HAP-1 (cell line): ENCODE results near the gene FLII.

Source experiments
- DNase-seq, 2 experiments: peaks; one replicate each; pipeline ENCODE4 v3.0.0-alpha.2; 2016 to 2020; ENCODE audit warnings: low spot score in 2 of 2
- H3K27me3 ChIP-seq: fragments of 250-450 bp; sonication (Bioruptor Pico); 2 replicates; pipeline ENCODE4 v1.5.1; 2020; ENCODE audit warnings: low read depth, mild to moderate bottlenecking, moderate library complexity
- H3K36me3 ChIP-seq: fragments of 250-450 bp; sonication (Bioruptor Pico); replicated peaks from 2 replicates; pipeline ENCODE4 v1.5.1; 2020; ENCODE audit warnings: mild to moderate bottlenecking
- H3K4me1 ChIP-seq: fragments of 250-450 bp; sonication (Bioruptor Pico); 2 replicates; pipeline ENCODE4 v1.5.1; 2020; ENCODE audit warnings: mild to moderate bottlenecking
- H3K4me3 ChIP-seq: fragments of 250-450 bp; sonication (Bioruptor Pico); 2 replicates; pipeline ENCODE4 v1.5.1; 2020; ENCODE audit warnings: mild to moderate bottlenecking, moderate library complexity
- H3K9me3 ChIP-seq: fragments of 250-450 bp; sonication (Bioruptor Pico); 2 replicates; pipeline ENCODE4 v1.5.1; 2020; ENCODE audit warnings: mild to moderate bottlenecking, moderate library complexity
- in situ Hi-C: fragments of 300-500 bp; cut with MboI; formaldehyde crosslinking; loops from 3 replicates; pipeline ENCODE4 v1.14.3; 2020; ENCODE audit warnings: low sequenced_read_pairs, inconsistent platforms, mixed read lengths

Gene FLII

DNA sequence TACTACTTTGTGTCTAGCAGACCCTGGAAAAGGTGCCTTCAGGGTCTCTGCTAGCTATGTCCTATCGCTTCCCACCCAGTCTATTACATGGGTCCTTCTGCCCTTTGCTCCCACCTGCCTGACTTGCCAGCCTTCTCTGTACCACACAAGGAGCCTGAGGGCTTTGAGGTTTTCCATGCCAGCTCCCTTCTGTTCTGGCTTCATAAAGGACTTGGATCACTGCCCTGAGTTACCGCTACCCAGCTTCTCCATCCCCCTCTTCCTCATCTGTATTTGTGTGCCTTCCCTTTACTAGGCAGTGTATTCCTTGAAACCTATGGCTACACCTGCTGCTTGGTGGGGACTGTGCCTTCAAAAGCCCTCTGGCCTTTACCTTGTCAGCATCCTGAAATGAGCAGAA lies 52.7 kb downstream of the FLII start:
- no peaks in the 10 kb centered on the region for H3K27me3 ChIP-seq
- no peak overlapping the region for H3K4me3 ChIP-seq
- no peak for DNase-seq
- no peaks in the 10 kb centered on the region for H3K4me1 ChIP-seq
- H3K9me3 ChIP-seq, result no peaks in the 10 kb centered on the region
- in situ Hi-C loops, result no loop called here
- peaks cover 69% of the 10 kb centered on the region for H3K36me3 ChIP-seq

DNA sequence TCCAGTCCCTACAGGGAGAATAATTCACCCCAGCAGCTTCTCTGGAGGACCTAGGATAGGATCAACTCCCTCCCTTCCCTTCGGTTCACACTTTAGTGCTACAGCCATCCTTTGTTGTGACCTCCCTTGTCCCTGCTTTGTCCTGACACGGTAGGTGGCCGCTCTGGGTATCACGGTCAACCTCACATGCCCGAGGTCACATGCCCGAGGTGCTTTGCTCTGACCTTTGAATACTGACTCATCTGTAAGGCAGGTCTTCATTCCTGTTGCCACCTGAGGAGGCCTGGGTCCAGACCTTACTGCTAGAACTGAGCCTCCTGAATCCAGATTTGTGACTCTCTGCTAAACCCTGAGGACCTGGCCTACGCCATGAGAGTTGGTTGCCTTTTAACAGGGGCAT lies 55.2 kb downstream of the FLII start:
- H3K36me3 ChIP-seq, result peaks cover 59% of the 10 kb centered on the region
- H3K9me3 ChIP-seq, result no peaks in the 10 kb centered on the region
- no peaks in the 10 kb centered on the region for H3K27me3 ChIP-seq
- H3K4me3 ChIP-seq, result no peak overlapping the region
- in situ Hi-C loops, result no loop called here
- H3K4me1 ChIP-seq, result no peaks in the 10 kb centered on the region
- no peak for DNase-seq

DNA sequence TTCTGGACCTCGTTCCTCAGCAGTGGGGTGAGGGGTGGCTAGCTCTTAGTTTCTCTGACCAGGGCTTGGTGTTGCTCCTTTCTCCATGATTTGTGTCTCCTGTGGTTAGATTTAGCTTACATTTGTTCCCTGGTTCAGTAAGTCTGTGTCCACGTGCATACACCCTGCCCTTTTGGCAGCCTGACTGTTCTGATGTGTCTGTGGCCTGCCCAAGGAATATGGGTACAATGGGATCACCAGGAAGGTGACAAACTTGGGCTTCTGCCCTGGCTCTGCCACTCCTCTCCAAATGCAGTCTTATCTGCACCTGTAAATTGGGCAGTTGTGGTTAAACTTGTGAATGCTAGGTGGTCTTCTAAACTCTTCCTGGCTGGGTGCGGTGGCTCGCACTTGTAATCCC lies 57.4 kb downstream of the FLII start:
- no peak for DNase-seq
- Histone ChIP-seq H3K36me3 (peaks cover 60% of the 10 kb centered on the region), H3K9me3 (no peaks in the 10 kb centered on the region), H3K4me3 (no peak overlapping the region), H3K27me3 (no peaks in the 10 kb centered on the region), H3K4me1 (no peaks in the 10 kb centered on the region)
- in situ Hi-C loops, result no loop called here

DNA sequence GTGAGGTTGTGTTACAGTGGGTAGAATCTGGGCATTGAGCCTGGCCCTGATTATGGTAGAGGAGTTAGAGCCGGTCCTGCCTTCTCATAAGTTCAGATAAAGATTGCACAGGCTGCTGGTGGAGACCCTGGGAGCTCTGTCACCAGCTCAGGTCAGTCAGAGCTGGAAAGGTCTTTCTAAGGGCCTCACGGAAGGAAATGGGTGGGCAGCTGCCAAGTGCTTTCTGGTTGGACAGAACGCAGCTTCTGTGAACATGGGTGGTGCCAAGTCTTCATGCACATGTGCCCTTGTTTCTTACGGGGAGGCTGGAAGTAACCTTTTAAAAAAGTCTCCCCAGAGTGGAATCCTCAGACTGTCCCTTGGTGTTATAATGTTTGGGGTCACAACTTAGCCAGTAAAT lies 60.0 kb downstream of the FLII start:
- Histone ChIP-seq H3K4me3 (no peak overlapping the region), H3K9me3 (no peaks in the 10 kb centered on the region), H3K36me3 (peaks cover 61% of the 10 kb centered on the region), H3K27me3 (no peaks in the 10 kb centered on the region), H3K4me1 (no peaks in the 10 kb centered on the region)
- DNase-seq, result no peak
- in situ Hi-C loops, result no loop called here

DNA sequence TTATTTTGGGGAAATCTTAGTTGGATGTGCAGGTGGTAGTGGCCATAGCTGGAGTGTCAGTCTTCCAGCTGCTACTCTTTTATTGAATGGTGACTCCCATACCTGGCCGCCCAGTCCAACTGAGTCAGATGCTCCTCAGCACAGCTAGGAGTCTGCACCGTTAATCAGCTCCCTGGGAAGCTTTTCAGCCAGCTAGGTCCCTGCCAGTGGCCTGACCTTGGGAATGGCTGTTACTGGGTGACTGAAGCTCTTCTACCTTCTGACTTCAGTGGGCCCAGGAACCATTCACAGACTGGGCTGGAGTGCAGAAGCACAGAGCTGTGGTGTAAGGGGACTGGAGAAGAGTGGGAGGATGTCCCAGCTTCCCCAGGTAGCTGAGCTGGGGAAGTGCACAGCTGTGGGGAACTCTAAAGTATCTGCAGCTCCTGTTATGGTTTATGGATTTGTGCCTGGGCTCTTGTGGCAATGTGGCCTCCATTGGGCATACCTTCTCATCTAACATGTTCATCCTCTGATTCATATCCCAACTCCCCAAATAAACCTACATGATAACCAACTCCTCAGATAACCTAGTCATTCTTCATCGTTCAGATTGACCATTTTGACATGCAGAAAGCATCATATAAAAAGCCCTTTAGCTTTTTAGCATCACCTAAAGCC lies 60.9 kb downstream of the FLII start:
- H3K27me3 ChIP-seq, result no peaks in the 10 kb centered on the region
- no peak overlapping the region for H3K4me3 ChIP-seq
- DNase-seq, result no peak
- H3K4me1 ChIP-seq, result no peaks in the 10 kb centered on the region
- peaks cover 56% of the 10 kb centered on the region for H3K36me3 ChIP-seq
- H3K9me3 ChIP-seq, result no peaks in the 10 kb centered on the region
- in situ Hi-C loops, result no loop called here

DNA sequence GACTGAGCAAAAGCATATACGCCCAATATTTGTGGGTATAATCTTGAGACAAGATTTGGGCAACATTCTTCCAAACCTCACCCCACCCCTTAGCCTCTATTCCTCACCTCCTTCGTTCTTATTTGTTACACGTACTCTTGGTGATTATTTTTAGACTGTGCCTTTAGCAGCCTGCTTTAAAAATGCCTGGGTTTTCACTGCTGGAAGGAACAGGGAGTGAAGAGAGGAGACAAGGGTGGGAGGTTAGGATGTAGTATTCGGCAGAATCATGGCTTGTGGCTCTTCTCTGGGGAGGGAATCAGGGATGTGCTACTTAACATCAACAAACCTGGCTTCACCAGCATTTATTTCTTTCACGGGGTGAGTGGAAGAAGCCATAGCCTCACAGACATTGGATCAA lies 63.3 kb downstream of the FLII start:
- DNase-seq, result no peak
- in situ Hi-C loops, result no loop called here
- Histone ChIP-seq H3K36me3 (peaks cover 61% of the 10 kb centered on the region), H3K9me3 (no peaks in the 10 kb centered on the region), H3K4me3 (no peak overlapping the region), H3K27me3 (no peaks in the 10 kb centered on the region), H3K4me1 (no peaks in the 10 kb centered on the region)
